ENCODE data around the gene NBPF19. TPM values are rescaled to one million over a fixed set of nuclear protein-coding genes. Genes with fewer than 3 reads are reported as not detected.

Gene NBPF19
- total and polyA plus RNA-seq, 9 donors = 8.7 to 23.2 (median 17.3) TPM

Other genes with a start within 250 kb of the NBPF19 start
- under 1 TPM in 1 of 7 donors, not detected in 6; 0.72 TPM for gene PPIAL4C, start 108.8 kb downstream of the NBPF19 start, total RNA-seq
- gene PPIAL4C, start 108.8 kb downstream of the NBPF19 start, polyA plus RNA-seq = not detected

Data from ovary (tissue), 9 donors.